Measurements from ENCODE around the gene PWP1. TPM values are rescaled to one million over a fixed set of nuclear protein-coding genes. Genes with fewer than 3 reads are reported as not detected.

PWP1 gene
- total and polyA plus RNA-seq, 3 donors from 2014 or later: 55.7 to 90.4 (median 65.7) TPM

GRCh38 chr12:107748472-107748871 lies 62.9 kb downstream of the PWP1 start:
- WGBS, 2 donors: 82 to 85% methylated on average over 6 of the region's 6 CpGs
- H3K27me3 ChIP-seq: no peaks in the 10 kb centered on the region
- no peaks in the 10 kb centered on the region for H3K36me3 ChIP-seq (ENCODE audit: low read depth, missing control alignments)
- no peak overlapping the region for H3K27ac ChIP-seq
- no peaks in the 10 kb centered on the region for H3K9me3 ChIP-seq
- TF ChIP-seq CTCF (IDR thresholded peaks at IDR 0.05) (no peak), POLR2A (IDR thresholded peaks at IDR 0.05) (no peak)
- H3K4me1 ChIP-seq: no peaks in the 10 kb centered on the region
- no peak overlapping the region for H3K4me3 ChIP-seq
- intact Hi-C loops (cut with DNase I; ENCODE audit: low total_unique reads): no loop called here
- no peak for DNase-seq

GRCh38 chr12:107749083-107749482 lies 63.5 kb downstream of the PWP1 start:
- Histone ChIP-seq H3K4me1 (no peaks in the 10 kb centered on the region), H3K4me3 (no peak overlapping the region), H3K27me3 (no peaks in the 10 kb centered on the region), H3K36me3 (ENCODE audit: low read depth, missing control alignments) (no peaks in the 10 kb centered on the region), H3K9me3 (no peaks in the 10 kb centered on the region), H3K27ac (no peak overlapping the region)
- intact Hi-C loops (cut with DNase I; ENCODE audit: low total_unique reads): no loop called here
- WGBS, 2 donors: 97 to 100% methylated on average over 1 of the region's 1 CpG
- no peak for TF ChIP-seq POLR2A (IDR thresholded peaks at IDR 0.05)
- TF ChIP-seq CTCF (IDR thresholded peaks at IDR 0.05): no peak
- DNase-seq: no peak

- Histone ChIP-seq H3K36me3 (ENCODE audit: low read depth, missing control alignments) (no peaks in the 10 kb centered on the region), H3K4me3 (no peak overlapping the region), H3K27ac (no peak overlapping the region), H3K9me3 (no peaks in the 10 kb centered on the region), H3K4me1 (peaks cover 15% of the 10 kb centered on the region), H3K27me3 (no peaks in the 10 kb centered on the region)
- TF ChIP-seq POLR2A (IDR thresholded peaks at IDR 0.05): no peak
- no peak for TF ChIP-seq CTCF (IDR thresholded peaks at IDR 0.05)
- DNase-seq: no peak
- intact Hi-C loops (cut with DNase I; ENCODE audit: low total_unique reads): no loop called here
- 30 to 37% methylated on average over 3 of the region's 3 CpGs for WGBS, 2 donors
Observed at GRCh38 chr12:107759410-107759809, 73.8 kb downstream of the PWP1 start.

- Histone ChIP-seq H3K36me3 (ENCODE audit: low read depth, missing control alignments) (no peaks in the 10 kb centered on the region), H3K4me3 (peak overlapping the region; percentile 77), H3K27ac (peak overlapping the region; percentile 56 to 68), H3K9me3 (no peaks in the 10 kb centered on the region), H3K27me3 (no peaks in the 10 kb centered on the region), H3K4me1 (peaks cover 15% of the 10 kb centered on the region)
- TF ChIP-seq POLR2A (IDR thresholded peaks at IDR 0.05) (no peak), CTCF (IDR thresholded peaks at IDR 0.05) (no peak)
- DNase-seq: peak; percentile 43
- 1 to 4% methylated on average over 10 to 30 of the region's 30 CpGs for WGBS, 2 donors
- intact Hi-C loops (cut with DNase I; ENCODE audit: low total_unique reads): no loop called here
Observed at GRCh38 chr12:107760207-107760808, 74.7 kb downstream of the PWP1 start.
